ENCODE results near the gene SYNJ2. TPM values are rescaled to one million over a fixed set of nuclear protein-coding genes. Genes with fewer than 3 reads are reported as not detected.

SYNJ2 gene
- total RNA-seq, 1 experiment from 2014 or later: 24.5 TPM

DNA sequence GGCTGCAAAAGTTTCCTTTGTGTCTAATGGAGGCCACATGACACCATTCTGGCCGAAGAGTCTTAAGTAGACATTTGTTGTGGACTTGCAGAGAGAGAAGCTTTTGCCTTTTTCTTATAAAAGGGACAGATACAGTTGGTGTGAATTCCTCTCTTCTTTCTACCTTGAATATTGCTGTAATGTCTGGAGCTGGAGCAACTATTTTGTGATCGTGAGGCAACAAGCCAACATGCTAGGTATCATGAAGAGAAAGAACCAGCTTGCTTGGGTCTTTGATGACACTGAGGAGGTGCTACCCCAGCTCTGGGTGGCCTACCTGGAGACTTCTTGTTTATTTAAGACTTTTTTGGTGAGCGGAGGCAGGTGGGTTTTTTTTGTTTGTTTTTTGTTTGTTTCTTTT lies 16.3 kb upstream of the SYNJ2 start:
- Histone ChIP-seq H3T11ph (ENCODE audit: low read length) (no peak overlapping the region), H4K8ac (replicated peaks; ENCODE audit: insufficient read length, low read depth, low read length) (no peak overlapping the region), H3K9ac (ENCODE audit: extremely low read depth, insufficient read length, low read length) (no peak overlapping the region), H4K20me1 (ENCODE audit: control insufficient read depth, insufficient read depth, insufficient read length) (no peaks in the 10 kb centered on the region), H3K4ac (ENCODE audit: low read depth, low read length) (no peak overlapping the region), H2AFZ (ENCODE audit: low read length) (no peak overlapping the region), H3K14ac (ENCODE audit: insufficient read depth, low read length) (no peak overlapping the region), H3K79me1 (ENCODE audit: insufficient read depth, low read depth, low read length, poor library complexity, severe bottlenecking) (no peaks in the 10 kb centered on the region), H3K23me2 (ENCODE audit: insufficient read length, low read depth, low read length, poor library complexity, severe bottlenecking) (no peaks in the 10 kb centered on the region), H3K4me2 (ENCODE audit: insufficient read depth, insufficient read length, low read length) (no peak overlapping the region), H2BK12ac (ENCODE audit: insufficient read length, low read depth, low read length) (no peak overlapping the region), H2BK5ac (ENCODE audit: insufficient read length, low read length) (no peak overlapping the region), H4K5ac (ENCODE audit: insufficient read length, low read depth, low read length) (no peak overlapping the region), H2BK15ac (ENCODE audit: low read depth, low read length) (no peak overlapping the region), H2BK20ac (ENCODE audit: low read depth, low read length, poor library complexity, severe bottlenecking) (no peak overlapping the region), H3K27ac (ENCODE audit: insufficient read length, low read depth, low read length) (no peak overlapping the region), H3K79me2 (ENCODE audit: insufficient read depth, low read length) (no peaks in the 10 kb centered on the region), H2AK5ac (ENCODE audit: insufficient read length, low read length) (no peak overlapping the region), H3K23ac (ENCODE audit: insufficient read length, low read depth, low read length) (no peak overlapping the region), H2BK120ac (ENCODE audit: low read depth, low read length, poor library complexity, severe bottlenecking) (no peak overlapping the region), H4K91ac (ENCODE audit: insufficient read length, low read depth, low read length) (no peak overlapping the region), H3K4me1 (ENCODE audit: insufficient read depth, low read length) (0 out of 2 replicates have a peak, but pooled peaks cover 3% of the 10 kb centered on the region), H3K18ac (ENCODE audit: insufficient read length, low read depth, low read length) (no peak overlapping the region), H3K27me3 (ENCODE audit: insufficient read depth, low read length) (no peaks in the 10 kb centered on the region), H3K9me3 (ENCODE audit: control insufficient read depth, low read depth, low read length) (no peaks in the 10 kb centered on the region), H3K56ac (ENCODE audit: insufficient read length, low read depth, low read length) (no peak overlapping the region)
- TF ChIP-seq, protein P1, sequence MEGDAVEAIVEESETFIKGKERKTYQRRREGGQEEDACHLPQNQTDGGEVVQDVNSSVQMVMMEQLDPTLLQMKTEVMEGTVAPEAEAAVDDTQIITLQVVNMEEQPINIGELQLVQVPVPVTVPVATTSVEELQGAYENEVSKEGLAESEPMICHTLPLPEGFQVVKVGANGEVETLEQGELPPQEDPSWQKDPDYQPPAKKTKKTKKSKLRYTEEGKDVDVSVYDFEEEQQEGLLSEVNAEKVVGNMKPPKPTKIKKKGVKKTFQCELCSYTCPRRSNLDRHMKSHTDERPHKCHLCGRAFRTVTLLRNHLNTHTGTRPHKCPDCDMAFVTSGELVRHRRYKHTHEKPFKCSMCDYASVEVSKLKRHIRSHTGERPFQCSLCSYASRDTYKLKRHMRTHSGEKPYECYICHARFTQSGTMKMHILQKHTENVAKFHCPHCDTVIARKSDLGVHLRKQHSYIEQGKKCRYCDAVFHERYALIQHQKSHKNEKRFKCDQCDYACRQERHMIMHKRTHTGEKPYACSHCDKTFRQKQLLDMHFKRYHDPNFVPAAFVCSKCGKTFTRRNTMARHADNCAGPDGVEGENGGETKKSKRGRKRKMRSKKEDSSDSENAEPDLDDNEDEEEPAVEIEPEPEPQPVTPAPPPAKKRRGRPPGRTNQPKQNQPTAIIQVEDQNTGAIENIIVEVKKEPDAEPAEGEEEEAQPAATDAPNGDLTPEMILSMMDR (conservative IDR thresholded peaks at IDR 0.05): no peak
- no peaks in the 10 kb centered on the region for H3K36me3 Mint-ChIP-seq (ENCODE audit: insufficient read depth in 1 of 3, low read depth in 3 of 3)
- WGBS (ENCODE audit: extremely low coverage, insufficient read length, low lambda C conversion rate): no CpG with 5 or more reads among the region's 3 CpGs
- H3K27ac Mint-ChIP-seq: no peak overlapping the region
- H3K4me1 Mint-ChIP-seq: peaks cover 31 to 43% of the 10 kb centered on the region in 2 experiments
- H3K9me3 Mint-ChIP-seq: no peaks in the 10 kb centered on the region; a peak in 1 of 5 replicates
- H3K4me3 Mint-ChIP-seq: no peak overlapping the region
- peak; percentile 0 for DNase-seq
- no peaks in the 10 kb centered on the region for H3K27me3 Mint-ChIP-seq (ENCODE audit: low read depth)
